ENCODE results near the gene KIDINS220.

KIDINS220 gene

GRCh38 chr2:8819194-8819593, 18.2 kb downstream of the KIDINS220 start:
- Histone ChIP-seq H3K27ac (ENCODE audit: low read length) (no peak overlapping the region), H2AFZ (ENCODE audit: low read depth, low read length) (no peak overlapping the region), H3K4me3 (ENCODE audit: low read depth in 1 of 2, low read length in 2 of 2) (no peak overlapping the region), H3K27me3 (ENCODE audit: insufficient read depth, low read length, poor library complexity) (no peaks in the 10 kb centered on the region), H3K9ac (ENCODE audit: low read depth, low read length) (no peak overlapping the region), H3K36me3 (ENCODE audit: insufficient read depth, low read length) (peaks cover 39% of the 10 kb centered on the region), H3K79me2 (ENCODE audit: insufficient read depth, low read length) (no peaks in the 10 kb centered on the region), H3K9me3 (ENCODE audit: insufficient read depth, low read length, severe bottlenecking) (no peaks in the 10 kb centered on the region), H3K4me2 (ENCODE audit: insufficient read depth, low read length) (no peak overlapping the region), H4K20me1 (ENCODE audit: insufficient read depth, low read length) (peaks cover 5% of the 10 kb centered on the region; the same call in 1 of the 2 replicates), H3K4me1 (ENCODE audit: insufficient read depth, low read length) (no peaks in the 10 kb centered on the region)
- DNase-seq (no peak), ATAC-seq (ENCODE audit: insufficient read depth, low read depth) (no peak)
- TF ChIP-seq, protein P1, sequence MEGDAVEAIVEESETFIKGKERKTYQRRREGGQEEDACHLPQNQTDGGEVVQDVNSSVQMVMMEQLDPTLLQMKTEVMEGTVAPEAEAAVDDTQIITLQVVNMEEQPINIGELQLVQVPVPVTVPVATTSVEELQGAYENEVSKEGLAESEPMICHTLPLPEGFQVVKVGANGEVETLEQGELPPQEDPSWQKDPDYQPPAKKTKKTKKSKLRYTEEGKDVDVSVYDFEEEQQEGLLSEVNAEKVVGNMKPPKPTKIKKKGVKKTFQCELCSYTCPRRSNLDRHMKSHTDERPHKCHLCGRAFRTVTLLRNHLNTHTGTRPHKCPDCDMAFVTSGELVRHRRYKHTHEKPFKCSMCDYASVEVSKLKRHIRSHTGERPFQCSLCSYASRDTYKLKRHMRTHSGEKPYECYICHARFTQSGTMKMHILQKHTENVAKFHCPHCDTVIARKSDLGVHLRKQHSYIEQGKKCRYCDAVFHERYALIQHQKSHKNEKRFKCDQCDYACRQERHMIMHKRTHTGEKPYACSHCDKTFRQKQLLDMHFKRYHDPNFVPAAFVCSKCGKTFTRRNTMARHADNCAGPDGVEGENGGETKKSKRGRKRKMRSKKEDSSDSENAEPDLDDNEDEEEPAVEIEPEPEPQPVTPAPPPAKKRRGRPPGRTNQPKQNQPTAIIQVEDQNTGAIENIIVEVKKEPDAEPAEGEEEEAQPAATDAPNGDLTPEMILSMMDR (IDR thresholded peaks at IDR 0.05; ENCODE audit: borderline replicate concordance, extremely low read depth, low read length, poor library complexity, severe bottlenecking) = no peak
- no peak for TF ChIP-seq EZH2 (IDR thresholded peaks at IDR 0.05; ENCODE audit: borderline replicate concordance, low read depth, low read length, severe bottlenecking)

DNA sequence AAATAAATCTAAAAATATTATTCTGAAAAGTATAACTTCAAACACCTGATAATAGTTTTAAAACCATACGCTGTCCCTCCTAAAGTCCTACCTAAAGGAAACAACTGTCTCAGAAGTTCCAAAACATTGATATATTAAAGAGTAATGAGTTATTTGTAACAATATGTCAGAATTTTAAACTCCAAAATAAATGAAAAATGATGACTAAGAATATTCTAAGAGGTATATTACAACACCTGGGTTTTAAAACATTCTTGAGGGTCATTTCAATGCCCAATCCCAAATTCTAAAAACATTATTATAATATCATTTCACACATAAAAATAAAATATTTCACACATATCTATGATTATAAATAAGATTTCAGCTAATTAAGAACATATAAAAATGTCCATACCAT, 20.2 kb downstream of the KIDINS220 start:
- H3K4me3 ChIP-seq (ENCODE audit: low read depth in 1 of 2, low read length in 2 of 2) = no peak overlapping the region
- H2AFZ ChIP-seq (ENCODE audit: low read depth, low read length) = no peak overlapping the region
- H3K27ac ChIP-seq (ENCODE audit: low read length) = no peak overlapping the region
- no peak overlapping the region for H3K9ac ChIP-seq (ENCODE audit: low read depth, low read length)
- H3K79me2 ChIP-seq (ENCODE audit: insufficient read depth, low read length) = no peaks in the 10 kb centered on the region
- TF ChIP-seq EZH2 (IDR thresholded peaks at IDR 0.05; ENCODE audit: borderline replicate concordance, low read depth, low read length, severe bottlenecking) = no peak
- TF ChIP-seq, protein P1 (IDR thresholded peaks at IDR 0.05; ENCODE audit: borderline replicate concordance, extremely low read depth, low read length, poor library complexity, severe bottlenecking) = no peak
- ATAC-seq (ENCODE audit: insufficient read depth, low read depth) = no peak
- H3K4me1 ChIP-seq (ENCODE audit: insufficient read depth, low read length) = no peaks in the 10 kb centered on the region
- no peaks in the 10 kb centered on the region for H3K27me3 ChIP-seq (ENCODE audit: insufficient read depth, low read length, poor library complexity)
- H3K9me3 ChIP-seq (ENCODE audit: insufficient read depth, low read length, severe bottlenecking) = no peaks in the 10 kb centered on the region
- H3K4me2 ChIP-seq (ENCODE audit: insufficient read depth, low read length) = no peak overlapping the region
- H3K36me3 ChIP-seq (ENCODE audit: insufficient read depth, low read length) = peaks cover 49% of the 10 kb centered on the region
- peaks cover 5% of the 10 kb centered on the region; the same call in 1 of the 2 replicates for H4K20me1 ChIP-seq (ENCODE audit: insufficient read depth, low read length)
- DNase-seq = no peak

DNA sequence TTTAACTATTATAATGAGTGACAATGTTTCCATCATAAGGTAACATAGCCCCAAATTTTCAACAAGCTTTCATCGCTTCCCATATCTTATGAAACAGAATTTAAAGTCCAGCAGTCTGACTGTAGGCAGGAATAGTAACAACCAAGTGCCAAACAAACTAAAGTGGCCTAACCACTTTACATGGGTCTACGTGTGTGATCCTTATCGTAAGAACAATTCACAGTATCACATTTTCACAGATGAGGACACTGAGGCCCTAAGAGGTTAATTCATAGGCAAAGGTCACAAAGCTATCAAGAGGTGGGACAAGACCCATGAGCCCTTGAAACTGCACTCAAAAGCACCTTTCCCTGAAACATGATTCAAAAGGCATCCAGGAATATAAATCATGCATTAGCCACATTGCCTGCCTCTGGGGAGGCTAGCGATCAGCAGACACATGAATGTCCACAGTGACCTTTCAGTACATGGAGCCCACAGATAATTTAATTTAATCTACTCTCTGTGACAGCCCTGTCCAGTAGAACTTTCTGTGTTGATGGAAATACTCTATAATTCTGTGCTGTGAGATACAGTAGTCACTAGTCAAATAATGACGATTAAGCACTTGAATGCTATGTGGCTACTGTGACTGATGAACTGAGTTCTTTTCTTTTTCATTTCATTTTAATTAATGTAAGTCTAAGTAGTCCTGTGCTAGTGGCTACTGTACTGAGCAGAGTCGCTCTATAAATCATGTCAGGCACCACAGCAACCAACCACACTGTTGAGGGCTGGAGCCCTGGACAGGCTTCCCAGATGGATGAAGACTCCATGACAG, 30.3 kb downstream of the KIDINS220 start:
- ATAC-seq (ENCODE audit: insufficient read depth, low read depth) (no peak), DNase-seq (no peak)
- Histone ChIP-seq H3K4me1 (ENCODE audit: insufficient read depth, low read length) (no peaks in the 10 kb centered on the region), H3K27ac (ENCODE audit: low read length) (no peak overlapping the region), H2AFZ (ENCODE audit: low read depth, low read length) (no peak overlapping the region), H3K27me3 (ENCODE audit: insufficient read depth, low read length, poor library complexity) (no peaks in the 10 kb centered on the region), H3K36me3 (ENCODE audit: insufficient read depth, low read length) (peaks cover 70% of the 10 kb centered on the region), H3K9ac (ENCODE audit: low read depth, low read length) (no peak overlapping the region), H4K20me1 (ENCODE audit: insufficient read depth, low read length) (no peaks in the 10 kb centered on the region), H3K4me2 (ENCODE audit: insufficient read depth, low read length) (no peak overlapping the region), H3K4me3 (ENCODE audit: low read depth in 1 of 2, low read length in 2 of 2) (no peak overlapping the region), H3K79me2 (ENCODE audit: insufficient read depth, low read length) (no peaks in the 10 kb centered on the region), H3K9me3 (ENCODE audit: insufficient read depth, low read length, severe bottlenecking) (no peaks in the 10 kb centered on the region)
- TF ChIP-seq, protein P1 (IDR thresholded peaks at IDR 0.05; ENCODE audit: borderline replicate concordance, extremely low read depth, low read length, poor library complexity, severe bottlenecking) = no peak
- TF ChIP-seq EZH2 (IDR thresholded peaks at IDR 0.05; ENCODE audit: borderline replicate concordance, low read depth, low read length, severe bottlenecking) = no peak
